Activated CD4-positive, alpha-beta memory T cell treated with anti-CD3 and anti-CD28 coated beads, Interleukin-2, amount 10 ng/mL, durations not matched to agents 7 days and 5 days (primary cell): Measurements from ENCODE around the gene ZNF44. TPM values are rescaled to one million over a fixed set of nuclear protein-coding genes. Genes with fewer than 3 reads are reported as not detected.
"Not testable (repeated sequence)": the region's sequence is repeated elsewhere in the genome, so short reads cannot be mapped to it uniquely, and the experiment has no call there.

ENCODE experiments used
- CTCF ChIA-PET: fragments of 350-600 bp; sonication (Branson Sonifier 250); formaldehyde crosslinking; loops from one replicate; lab custom pipeline; 2021; ENCODE audit warnings: antibody characterized with exemption, inconsistent platforms; lab: Charles Lee
- POLR2A ChIA-PET: fragments of 350-600 bp; sonication (Branson Sonifier 250); formaldehyde crosslinking; loops from one replicate; lab custom pipeline; 2021; ENCODE audit warnings: antibody characterized with exemption; lab: Charles Lee
- DNase-seq: peaks from one replicate; pipeline ENCODE4 v3.0.0-alpha.2; 2020
- H3K27ac Mint-ChIP-seq: one replicate; pipeline ENCODE4 v1.8.0; 2021; ENCODE audit warnings: mild to moderate bottlenecking, mixed read lengths
- H3K27me3 Mint-ChIP-seq: one replicate; pipeline ENCODE4 v1.8.0; 2021; ENCODE audit warnings: mixed read lengths
- H3K36me3 Mint-ChIP-seq: one replicate; pipeline ENCODE4 v1.8.0; 2021; ENCODE audit warnings: low read depth, mixed read lengths
- H3K4me1 Mint-ChIP-seq: one replicate; pipeline ENCODE4 v1.8.0; 2021; ENCODE audit warnings: mixed read lengths
- H3K4me3 Mint-ChIP-seq: one replicate; pipeline ENCODE4 v1.8.0; 2021; ENCODE audit warnings: mild to moderate bottlenecking, mixed read lengths
- H3K9me3 Mint-ChIP-seq: one replicate; pipeline ENCODE4 v1.8.0; 2021; ENCODE audit warnings: mixed read lengths
- total RNA-seq, 2 experiments: library from RNA; stranded (reverse); gene quantifications; one replicate each; pipeline ENCODE4 v1.2.3, GENCODE V29; 2021

The ZNF44 gene
- total RNA-seq = 10 to 100 TPM; 14.9 to 16.2 TPM

DNA sequence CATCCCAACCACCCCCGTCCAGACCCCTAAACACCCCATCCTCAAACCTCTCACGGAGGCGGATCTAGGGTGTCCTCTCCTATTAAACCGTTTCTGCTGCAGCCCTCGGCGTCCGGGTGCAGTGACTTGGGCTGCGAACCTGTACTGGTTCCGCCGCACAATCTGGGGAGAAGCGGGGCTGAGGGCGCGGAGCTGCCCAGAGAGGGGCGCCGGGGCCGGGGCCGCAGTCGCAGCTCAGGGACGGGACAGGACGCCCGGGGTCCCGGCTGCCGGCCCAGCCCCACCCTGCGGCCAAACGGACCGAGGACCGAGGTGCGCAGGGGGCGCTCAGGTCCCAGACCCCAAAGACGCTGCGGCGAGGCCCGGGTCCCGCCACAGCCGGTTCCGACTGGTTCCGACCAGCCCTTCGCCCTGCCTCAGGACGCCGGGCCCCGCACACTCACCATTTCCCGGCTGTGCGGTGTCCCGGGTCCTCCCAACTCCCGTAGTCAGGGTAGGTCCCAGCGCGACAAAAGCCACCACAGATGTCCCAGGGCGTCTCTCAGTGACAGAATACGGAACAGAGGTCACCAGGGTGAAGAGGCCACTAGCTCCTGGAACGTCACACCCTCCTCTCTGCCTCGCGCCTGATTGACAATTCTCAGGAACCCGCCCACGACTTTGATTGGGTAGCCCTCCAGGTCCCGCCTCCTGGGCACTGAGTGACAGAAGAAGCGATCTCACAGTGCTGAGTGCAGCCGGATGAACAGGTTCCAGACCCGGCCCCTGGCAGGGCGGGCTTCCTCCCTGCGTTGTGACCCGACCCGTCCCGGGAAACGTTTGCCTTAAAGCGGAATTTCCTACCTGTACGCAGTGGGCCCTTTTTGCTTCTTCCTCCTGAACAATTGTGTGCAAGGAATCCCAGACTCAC, at the start of gene ZNF44:
Gene ZNF44 (minus strand): TSS at position 635 of the 910 bp plus-strand sequence. CDS start 189 bp downstream, at position 446.
- Mint-ChIP-seq H3K27me3 (no peaks in the 10 kb centered on the region), H3K27ac (peak within 1 kb of the TSS; percentile 100), H3K36me3 (peaks cover 63% of the 10 kb centered on the region), H3K4me1 (peaks cover 37% of the 10 kb centered on the region), H3K4me3 (peak within 1 kb of the TSS; percentile 98), H3K9me3 (peaks cover 30% of the 10 kb centered on the region)
- DNase-seq = peak; percentile 98
- POLR2A ChIA-PET = interaction anchor here (0.5 to 3.9 kb wide), 9 partner anchors 39 to 371 kb away, joined by 3 to 30 read pairs (median 3); partner anchors contain the start of genes ZNF443, ZNF563, ZNF564 and ZNF700
- CTCF ChIA-PET = interaction anchor here (0.6 to 1.9 kb wide), 3 partner anchors 39 to 1000 kb away, joined by 3 to 9 read pairs (median 4); partner anchors contain the start of gene ZNF563

- DNase-seq = peak; percentile 98
- POLR2A ChIA-PET = interaction anchor here (0.6 to 3.0 kb wide), 21 partner anchors 10 to 567 kb away, joined by 3 to 30 read pairs (median 5); partner anchors contain the start of genes MAN2B1, ZNF136, ZNF20 and ZNF44
- peaks cover 17% of the 10 kb centered on the region for H3K9me3 Mint-ChIP-seq
- peak within 1 kb of the TSS; percentile 97 for H3K27ac Mint-ChIP-seq
- no peaks in the 10 kb centered on the region for H3K27me3 Mint-ChIP-seq
- CTCF ChIA-PET = interaction anchor here (1.0 to 1.8 kb wide), 4 partner anchors 39 to 242 kb away, joined by 3 to 9 read pairs (median 3); partner anchors contain the start of genes ZNF136 and ZNF44
- H3K4me1 Mint-ChIP-seq = peaks cover 31% of the 10 kb centered on the region
- peak within 1 kb of the TSS; percentile 82 for H3K4me3 Mint-ChIP-seq
- H3K36me3 Mint-ChIP-seq = peaks cover 15% of the 10 kb centered on the region
Measured at GRCh38 chr19:12333162-12334159, 38.8 kb upstream of the ZNF44 start, which contains the start of gene ZNF563. ZNF563 (minus strand) TSS chr19:12333633; CDS start chr19:12333482, 151 bp downstream.

GRCh38 chr19:12331211-12331941, 36.7 kb upstream of the ZNF44 start:
- peaks cover 31% of the 10 kb centered on the region for H3K4me1 Mint-ChIP-seq
- H3K4me3 Mint-ChIP-seq = peak overlapping the region; percentile 82
- ChIA-PET POLR2A (interaction anchor here (0.6 to 3.0 kb wide), 4 partner anchors 13 to 1386 kb away, joined by 3 to 9 read pairs (median 3); partner anchors contain the start of genes ZNF442 and ZNF443), CTCF (interaction anchor here (0.9 to 1.4 kb wide), 2 partner anchors 89 to 519 kb away, joined by 3 read pairs; no protein-coding TSS in a partner anchor)
- H3K9me3 Mint-ChIP-seq = peaks cover 27% of the 10 kb centered on the region
- H3K27me3 Mint-ChIP-seq = no peaks in the 10 kb centered on the region
- H3K36me3 Mint-ChIP-seq = peaks cover 24% of the 10 kb centered on the region
- H3K27ac Mint-ChIP-seq = no peak overlapping the region
- DNase-seq = no peak

- CTCF ChIA-PET = no interaction called here
- no peak for DNase-seq
- POLR2A ChIA-PET = no interaction called here
- H3K4me1 Mint-ChIP-seq = peaks cover 31% of the 10 kb centered on the region
- peaks cover 28% of the 10 kb centered on the region for H3K9me3 Mint-ChIP-seq
- peaks cover 34% of the 10 kb centered on the region for H3K36me3 Mint-ChIP-seq
- H3K27ac Mint-ChIP-seq = no peak overlapping the region
- no peak overlapping the region for H3K4me3 Mint-ChIP-seq
- H3K27me3 Mint-ChIP-seq = no peaks in the 10 kb centered on the region
Measured at GRCh38 chr19:12330340-12330739, 35.7 kb upstream of the ZNF44 start.

GRCh38 chr19:12325690-12326089, 31.0 kb upstream of the ZNF44 start:
- peaks cover 49% of the 10 kb centered on the region for H3K9me3 Mint-ChIP-seq
- H3K27ac Mint-ChIP-seq = no peak overlapping the region
- POLR2A ChIA-PET = no interaction called here
- H3K4me3 Mint-ChIP-seq = no peak overlapping the region
- H3K27me3 Mint-ChIP-seq = no peaks in the 10 kb centered on the region
- H3K36me3 Mint-ChIP-seq = peaks cover 64% of the 10 kb centered on the region
- DNase-seq = no peak
- CTCF ChIA-PET = no interaction called here
- peaks cover 5% of the 10 kb centered on the region for H3K4me1 Mint-ChIP-seq

- POLR2A ChIA-PET = no interaction called here
- Mint-ChIP-seq H3K4me3 (no peak overlapping the region), H3K36me3 (peaks cover 67% of the 10 kb centered on the region), H3K9me3 (peaks cover 44% of the 10 kb centered on the region), H3K27ac (no peak overlapping the region), H3K27me3 (no peaks in the 10 kb centered on the region), H3K4me1 (no peaks in the 10 kb centered on the region)
- CTCF ChIA-PET = no interaction called here
- no peak for DNase-seq
Measured at GRCh38 chr19:12318782-12319413, 24.2 kb upstream of the ZNF44 start.

DNA sequence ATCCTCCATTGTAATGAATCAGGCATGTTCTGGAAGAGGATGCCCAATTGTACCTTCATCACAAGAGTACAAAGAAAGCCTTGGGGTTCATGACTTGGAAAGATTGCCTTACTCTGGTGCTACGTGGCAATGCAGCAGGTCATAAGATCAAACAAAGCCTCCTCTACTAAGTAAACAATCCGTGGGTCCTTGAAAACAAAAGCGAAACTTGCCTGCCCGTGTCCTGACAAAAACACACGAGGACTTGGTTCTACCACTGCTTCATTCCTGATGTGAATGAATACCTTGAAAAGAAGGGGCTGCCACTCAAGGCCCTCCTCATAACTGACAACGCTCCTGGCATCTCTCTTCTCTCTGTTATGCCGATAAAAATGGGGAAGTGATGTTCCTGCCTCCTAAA, 19.9 kb upstream of the ZNF44 start:
- peaks cover 38% of the 10 kb centered on the region for H3K9me3 Mint-ChIP-seq

DNA sequence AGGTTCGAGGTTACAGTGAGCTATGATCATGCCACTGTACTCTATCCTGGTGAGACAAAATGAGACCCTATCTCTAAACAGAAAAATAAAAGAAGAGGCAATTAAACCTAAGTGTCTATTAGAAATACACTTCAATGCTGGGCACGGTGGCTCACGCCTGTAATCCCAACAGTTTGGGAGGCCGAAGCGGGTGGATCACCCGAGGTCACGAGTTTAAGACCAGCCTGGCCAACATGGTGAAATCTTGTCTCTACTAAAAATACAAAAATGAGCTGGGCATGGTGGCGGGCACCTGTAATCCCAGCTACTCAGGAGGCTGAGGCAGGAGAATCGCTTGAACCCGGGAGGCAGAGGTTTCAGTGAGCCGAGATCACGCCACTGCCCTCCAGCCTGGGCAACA, 14.2 kb upstream of the ZNF44 start:
- H3K27ac Mint-ChIP-seq, H3K4me3 Mint-ChIP-seq, H3K27me3 Mint-ChIP-seq, H3K4me1 Mint-ChIP-seq, CTCF ChIA-PET, H3K36me3 Mint-ChIP-seq, DNase-seq: not testable (repeated sequence)
- H3K9me3 Mint-ChIP-seq = peaks cover 20% of the 10 kb centered on the region
- POLR2A ChIA-PET = interaction anchor here (1.1 kb wide), 1 partner anchor 25 kb away, joined by 3 read pairs; the partner anchor contains the start of gene ZNF563

More for the DNA sequence above, 19.9 kb upstream of the ZNF44 start:
- peaks cover 40% of the 10 kb centered on the region for H3K36me3 Mint-ChIP-seq
- no peak overlapping the region for H3K27ac Mint-ChIP-seq
- DNase-seq = no peak
- H3K4me1 Mint-ChIP-seq = no peaks in the 10 kb centered on the region
- ChIA-PET POLR2A (no interaction called here), CTCF (no interaction called here)
- no peaks in the 10 kb centered on the region for H3K27me3 Mint-ChIP-seq
- no peak overlapping the region for H3K4me3 Mint-ChIP-seq

- H3K9me3 Mint-ChIP-seq = peaks cover 30% of the 10 kb centered on the region
- DNase-seq = no peak
- H3K36me3 Mint-ChIP-seq = peaks cover 59% of the 10 kb centered on the region
- peak overlapping the region; percentile 96 for H3K27ac Mint-ChIP-seq
- peak overlapping the region; percentile 96 for H3K4me3 Mint-ChIP-seq
- POLR2A ChIA-PET = interaction anchor here (1.0 to 3.9 kb wide), 7 partner anchors 38 to 372 kb away, joined by 3 to 30 read pairs (median 4); partner anchors contain the start of genes ZNF443, ZNF563, ZNF700 and ZNF709
- CTCF ChIA-PET = interaction anchor here (1.9 kb wide), 1 partner anchor 38 kb away, joined by 9 read pairs; the partner anchor contains the start of gene ZNF563
- H3K4me1 Mint-ChIP-seq = peaks cover 30% of the 10 kb centered on the region
- H3K27me3 Mint-ChIP-seq = no peaks in the 10 kb centered on the region
Measured at GRCh38 chr19:12295191-12295590, 508 bp upstream of the ZNF44 start.

DNA sequence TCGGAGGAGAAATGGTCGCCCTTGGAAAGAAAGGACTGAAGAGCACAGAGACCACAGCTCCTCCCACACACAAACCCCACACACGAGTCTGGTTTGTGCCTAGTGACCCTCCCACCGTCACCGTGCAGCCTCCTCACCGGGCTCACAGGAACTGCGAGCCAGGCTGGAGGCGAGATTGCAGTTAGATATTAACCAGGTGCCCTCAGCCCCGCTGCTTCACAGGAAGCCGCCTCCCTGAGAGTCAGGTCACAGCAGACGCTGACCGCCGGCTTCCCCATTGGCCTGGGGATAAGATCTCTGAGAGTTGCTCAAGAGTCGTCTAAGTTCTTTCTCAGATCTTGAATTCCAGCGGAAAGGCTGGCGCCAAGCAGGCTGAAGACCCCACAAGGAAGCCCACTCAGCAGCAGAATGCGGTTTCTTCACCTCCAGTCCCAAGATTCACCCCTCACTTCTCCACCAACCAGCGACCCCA, 870 bp downstream of the ZNF44 start:
- ChIA-PET POLR2A (interaction anchor here (0.7 to 3.9 kb wide), 6 partner anchors 39 to 370 kb away, joined by 3 to 30 read pairs (median 4); partner anchors contain the start of genes ZNF443, ZNF563, ZNF700 and ZNF709), CTCF (interaction anchor here (0.6 to 1.9 kb wide), 2 partner anchors 39 to 999 kb away, joined by 3 to 9 read pairs; partner anchors contain the start of gene ZNF563)
- peak; percentile 80 for DNase-seq
- H3K27ac Mint-ChIP-seq = peak overlapping the region; percentile 100
- peaks cover 32% of the 10 kb centered on the region for H3K9me3 Mint-ChIP-seq
- peaks cover 43% of the 10 kb centered on the region for H3K4me1 Mint-ChIP-seq
- H3K4me3 Mint-ChIP-seq = peak overlapping the region; percentile 98
- H3K36me3 Mint-ChIP-seq = peaks cover 67% of the 10 kb centered on the region
- H3K27me3 Mint-ChIP-seq = no peaks in the 10 kb centered on the region

DNA sequence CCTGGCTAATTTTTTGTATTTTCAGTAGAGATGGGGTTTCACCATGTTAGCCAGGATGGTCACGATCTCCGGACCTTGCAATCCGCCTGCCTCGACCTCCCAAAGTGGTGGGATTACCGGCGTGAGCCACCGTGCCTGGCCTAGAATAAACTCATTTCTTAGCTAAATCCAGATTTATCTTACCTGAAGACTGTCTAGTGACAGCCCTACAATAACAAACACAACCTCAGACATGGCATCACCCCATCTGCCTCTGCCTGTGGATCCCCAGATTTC, 5.0 kb downstream of the ZNF44 start:
- Mint-ChIP-seq H3K4me3 (peak overlapping the region; percentile 60), H3K9me3 (peaks cover 35% of the 10 kb centered on the region), H3K4me1 (peaks cover 44% of the 10 kb centered on the region), H3K36me3 (peaks cover 78% of the 10 kb centered on the region), H3K27me3 (no peaks in the 10 kb centered on the region), H3K27ac (peak overlapping the region; percentile 97)
- no peak for DNase-seq
- CTCF ChIA-PET = no interaction called here
- POLR2A ChIA-PET = interaction anchor here (1.5 to 3.6 kb wide), 2 partner anchors 43 to 76 kb away, joined by 4 to 25 read pairs; partner anchors contain the start of genes ZNF442 and ZNF563
